Memory B cell (primary cell): ENCODE data around the gene ZNF512.

ENCODE experiments used
- ATAC-seq: fragments of 150-1000 bp; cut with Tn5 transposase; 2 replicates; pipeline ENCODE4 v1.10.0; 2021; ENCODE audit warnings: low read depth, mild to moderate bottlenecking, moderate library complexity
- DNase-seq, 2 donors: peaks; one replicate each; pipeline ENCODE4 v3.0.0; 2022; ENCODE audit warnings: low spot score in 2 of 2
- H3K27ac Mint-ChIP-seq: one replicate; pipeline ENCODE4 v1.8.0; 2022; ENCODE audit warnings: mild to moderate bottlenecking, moderate library complexity, mixed read lengths
- H3K27me3 Mint-ChIP-seq: one replicate; pipeline ENCODE4 v1.8.0; 2022; ENCODE audit warnings: mixed read lengths
- H3K36me3 Mint-ChIP-seq: one replicate; pipeline ENCODE4 v1.8.0; 2022; ENCODE audit warnings: mild to moderate bottlenecking, mixed read lengths
- H3K4me1 Mint-ChIP-seq: one replicate; pipeline ENCODE4 v1.8.0; 2022; ENCODE audit warnings: mixed read lengths
- H3K4me3 Mint-ChIP-seq: one replicate; pipeline ENCODE4 v1.8.0; 2022; ENCODE audit warnings: mild to moderate bottlenecking, moderate library complexity, mixed read lengths
- H3K9me3 Mint-ChIP-seq: one replicate; pipeline ENCODE4 v1.8.0; 2022; ENCODE audit warnings: mixed read lengths

The ZNF512 gene

DNA sequence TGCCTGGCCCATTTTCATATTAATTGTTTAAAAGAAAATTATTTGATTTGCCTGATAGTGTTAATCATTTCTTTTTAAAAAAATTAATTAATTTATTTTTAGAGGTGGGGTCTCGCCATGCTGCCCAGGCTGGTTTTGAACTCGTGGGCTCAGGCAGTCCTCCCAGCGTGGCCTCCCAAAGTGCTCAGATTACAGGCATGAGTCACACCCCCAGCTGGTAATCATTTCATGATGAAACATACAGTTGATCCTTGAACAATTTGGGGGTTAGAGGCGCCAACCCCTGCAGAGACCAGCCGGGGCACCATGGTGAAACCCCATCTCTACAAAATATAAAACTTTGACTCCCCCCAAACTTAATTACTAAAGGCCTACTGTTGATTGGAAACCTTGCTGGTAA is 53.9 kb downstream of the ZNF512 start:
- no peaks in the 10 kb centered on the region for H3K27me3 Mint-ChIP-seq
- ATAC-seq (no peak), DNase-seq (no peak)
- H3K4me3 Mint-ChIP-seq: no peak overlapping the region
- H3K4me1 Mint-ChIP-seq: peaks cover 4% of the 10 kb centered on the region
- no peaks in the 10 kb centered on the region for H3K9me3 Mint-ChIP-seq
- peaks cover 47% of the 10 kb centered on the region for H3K36me3 Mint-ChIP-seq
- H3K27ac Mint-ChIP-seq: no peak overlapping the region

DNA sequence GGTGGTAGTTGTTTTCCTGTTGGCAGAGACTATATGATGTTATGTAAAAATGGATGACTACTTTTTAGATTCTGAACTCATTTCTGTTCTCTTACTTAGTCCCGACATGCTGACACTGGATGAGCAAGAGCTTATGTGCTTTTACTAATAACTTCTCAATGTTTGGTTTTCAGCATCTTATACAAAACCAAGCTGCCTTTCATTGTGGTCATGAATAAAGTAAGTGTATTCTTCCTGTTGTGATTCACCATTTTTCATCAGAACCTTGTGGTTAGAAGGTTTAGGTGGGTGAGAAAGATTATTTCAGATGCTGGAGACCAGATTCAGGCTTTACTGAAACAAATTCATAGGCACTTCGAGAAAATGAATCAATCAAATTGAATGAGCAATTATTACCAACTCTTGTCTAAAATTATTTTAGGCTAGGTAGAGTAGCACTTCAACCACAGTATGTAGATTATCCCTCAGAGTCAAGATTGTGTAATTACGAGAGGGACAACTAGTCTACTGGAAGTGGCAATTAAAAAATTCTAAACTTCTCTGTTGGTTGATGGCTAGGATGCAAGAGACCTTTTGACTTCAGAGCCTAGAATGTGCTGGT is 55.3 kb downstream of the ZNF512 start:
- Mint-ChIP-seq H3K4me3 (no peak overlapping the region), H3K27me3 (no peaks in the 10 kb centered on the region), H3K27ac (no peak overlapping the region), H3K9me3 (no peaks in the 10 kb centered on the region), H3K4me1 (peaks cover 2% of the 10 kb centered on the region), H3K36me3 (peaks cover 44% of the 10 kb centered on the region)
- ATAC-seq (no peak), DNase-seq (no peak)

GRCh38 chr2:27638709-27639108 is 55.9 kb downstream of the ZNF512 start:
- DNase-seq: no peak
- ATAC-seq: no peak

DNA sequence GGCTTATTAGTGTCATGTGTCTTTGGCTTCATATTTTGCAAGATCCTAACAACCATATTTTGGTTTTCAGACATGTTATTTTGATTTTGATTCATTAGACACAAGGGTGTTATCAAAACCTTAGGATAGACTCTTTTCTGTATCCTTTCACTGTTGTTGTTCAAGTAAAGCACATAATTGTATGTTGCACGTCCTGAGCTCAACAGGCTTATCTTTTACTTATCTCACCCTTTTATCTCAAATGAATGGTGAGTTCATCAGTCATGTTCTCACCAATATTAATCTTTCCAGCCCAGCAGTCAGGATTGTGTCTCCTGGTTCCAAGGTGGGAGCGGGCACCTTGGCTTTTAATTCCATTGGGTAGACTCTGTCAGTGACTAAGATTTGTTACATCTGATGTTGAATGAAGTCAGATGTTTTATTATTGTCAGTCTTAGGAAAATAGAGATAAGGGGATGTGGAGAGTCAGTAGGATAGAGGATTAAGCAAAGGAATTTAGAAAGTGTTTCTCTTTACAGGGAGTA is 57.9 kb downstream of the ZNF512 start:
- H3K9me3 Mint-ChIP-seq: no peaks in the 10 kb centered on the region
- peaks cover 34% of the 10 kb centered on the region for H3K36me3 Mint-ChIP-seq
- ATAC-seq: no peak

More at GRCh38 chr2:27638709-27639108, 55.9 kb downstream of the ZNF512 start:
- H3K27ac Mint-ChIP-seq: no peak overlapping the region
- H3K9me3 Mint-ChIP-seq: no peaks in the 10 kb centered on the region
- H3K4me1 Mint-ChIP-seq: peaks cover 2% of the 10 kb centered on the region
- H3K36me3 Mint-ChIP-seq: peaks cover 44% of the 10 kb centered on the region
- no peak overlapping the region for H3K4me3 Mint-ChIP-seq
- H3K27me3 Mint-ChIP-seq: no peaks in the 10 kb centered on the region

GRCh38 chr2:27645197-27645596 is 62.4 kb downstream of the ZNF512 start:
- peaks cover 29% of the 10 kb centered on the region for H3K36me3 Mint-ChIP-seq
- no peak overlapping the region for H3K4me3 Mint-ChIP-seq
- DNase-seq (no peak), ATAC-seq (no peak)
- H3K4me1 Mint-ChIP-seq: no peaks in the 10 kb centered on the region
- no peak overlapping the region for H3K27ac Mint-ChIP-seq
- H3K27me3 Mint-ChIP-seq: no peaks in the 10 kb centered on the region
- no peaks in the 10 kb centered on the region for H3K9me3 Mint-ChIP-seq

More for the DNA sequence above, 57.9 kb downstream of the ZNF512 start:
- no peak overlapping the region for H3K27ac Mint-ChIP-seq
- no peak overlapping the region for H3K4me3 Mint-ChIP-seq
- DNase-seq: no peak
- H3K4me1 Mint-ChIP-seq: no peaks in the 10 kb centered on the region
- H3K27me3 Mint-ChIP-seq: no peaks in the 10 kb centered on the region

DNA sequence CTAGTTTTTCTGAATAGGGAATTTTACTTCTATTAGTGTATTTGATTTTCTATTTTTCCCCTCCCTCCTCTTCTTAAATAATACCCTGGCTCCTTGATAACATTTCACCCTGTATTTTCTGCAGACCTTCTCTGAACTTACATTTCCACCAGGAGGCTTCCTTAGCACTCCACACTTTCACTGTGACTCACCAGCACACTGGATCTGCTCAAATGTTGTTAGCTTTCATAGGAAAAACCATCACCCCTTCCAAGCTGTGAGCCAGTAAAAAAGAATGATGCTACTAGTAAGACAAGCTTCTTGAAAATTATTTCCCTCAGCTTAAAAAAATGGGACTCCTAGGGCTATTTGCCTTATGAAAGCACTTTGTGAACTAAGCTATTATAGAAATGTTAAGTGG is 64.4 kb downstream of the ZNF512 start:
- H3K36me3 Mint-ChIP-seq: peaks cover 26% of the 10 kb centered on the region
- H3K4me3 Mint-ChIP-seq: no peak overlapping the region
- no peaks in the 10 kb centered on the region for H3K9me3 Mint-ChIP-seq
- no peaks in the 10 kb centered on the region for H3K27me3 Mint-ChIP-seq
- H3K27ac Mint-ChIP-seq: no peak overlapping the region
- no peak for ATAC-seq
- H3K4me1 Mint-ChIP-seq: no peaks in the 10 kb centered on the region
- DNase-seq: no peak

- Mint-ChIP-seq H3K27ac (no peak overlapping the region), H3K4me3 (no peak overlapping the region), H3K27me3 (no peaks in the 10 kb centered on the region), H3K4me1 (no peaks in the 10 kb centered on the region), H3K9me3 (no peaks in the 10 kb centered on the region), H3K36me3 (peaks cover 26% of the 10 kb centered on the region)
- ATAC-seq (no peak), DNase-seq (no peak)
Measured at GRCh38 chr2:27647737-27648136, 64.9 kb downstream of the ZNF512 start.

- peaks cover 32% of the 10 kb centered on the region for H3K36me3 Mint-ChIP-seq
- H3K4me3 Mint-ChIP-seq: no peak overlapping the region
- H3K9me3 Mint-ChIP-seq: no peaks in the 10 kb centered on the region
- H3K4me1 Mint-ChIP-seq: peaks cover 4% of the 10 kb centered on the region
- no peaks in the 10 kb centered on the region for H3K27me3 Mint-ChIP-seq
- no peak overlapping the region for H3K27ac Mint-ChIP-seq
- DNase-seq (no peak), ATAC-seq (no peak)
Measured at GRCh38 chr2:27651056-27651455, 68.2 kb downstream of the ZNF512 start.

DNA sequence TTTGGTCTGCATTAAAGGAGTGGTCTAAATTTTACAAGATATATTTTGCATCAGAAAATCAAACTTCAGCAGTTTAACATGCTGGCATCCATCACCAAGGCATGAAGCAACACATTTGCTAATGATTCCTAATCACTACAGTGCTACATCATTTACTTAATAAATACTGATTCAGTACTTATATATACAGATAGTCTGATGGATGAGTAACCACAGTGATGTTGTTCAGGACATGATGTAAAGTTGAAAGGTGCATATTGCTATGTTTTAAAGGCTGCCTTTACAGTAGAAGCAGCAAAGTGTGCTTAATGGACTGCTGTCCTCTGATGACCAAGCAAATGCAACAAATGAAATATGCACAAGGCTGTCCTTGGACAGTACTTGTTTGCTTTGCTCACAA is 69.5 kb downstream of the ZNF512 start:
- peak overlapping the region; percentile 21 for H3K27ac Mint-ChIP-seq
- ATAC-seq: no peak
- peaks cover 4% of the 10 kb centered on the region for H3K4me1 Mint-ChIP-seq
- H3K27me3 Mint-ChIP-seq: no peaks in the 10 kb centered on the region
- H3K4me3 Mint-ChIP-seq: no peak overlapping the region
- H3K9me3 Mint-ChIP-seq: no peaks in the 10 kb centered on the region
- DNase-seq: no peak
- H3K36me3 Mint-ChIP-seq: peaks cover 35% of the 10 kb centered on the region

GRCh38 chr2:27652790-27653189 is 69.9 kb downstream of the ZNF512 start:
- H3K27ac Mint-ChIP-seq: peak overlapping the region; percentile 21
- no peak for ATAC-seq
- DNase-seq: no peak
- no peak overlapping the region for H3K4me3 Mint-ChIP-seq
- peaks cover 4% of the 10 kb centered on the region for H3K4me1 Mint-ChIP-seq
- H3K9me3 Mint-ChIP-seq: no peaks in the 10 kb centered on the region
- peaks cover 31% of the 10 kb centered on the region for H3K36me3 Mint-ChIP-seq
- H3K27me3 Mint-ChIP-seq: no peaks in the 10 kb centered on the region

GRCh38 chr2:27653397-27653796 is 70.6 kb downstream of the ZNF512 start:
- no peak for DNase-seq
- no peak for ATAC-seq
- H3K9me3 Mint-ChIP-seq: no peaks in the 10 kb centered on the region
- no peaks in the 10 kb centered on the region for H3K27me3 Mint-ChIP-seq
- H3K36me3 Mint-ChIP-seq: peaks cover 31% of the 10 kb centered on the region
- H3K4me1 Mint-ChIP-seq: peaks cover 4% of the 10 kb centered on the region
- H3K27ac Mint-ChIP-seq: peak overlapping the region; percentile 46
- no peak overlapping the region for H3K4me3 Mint-ChIP-seq

DNA sequence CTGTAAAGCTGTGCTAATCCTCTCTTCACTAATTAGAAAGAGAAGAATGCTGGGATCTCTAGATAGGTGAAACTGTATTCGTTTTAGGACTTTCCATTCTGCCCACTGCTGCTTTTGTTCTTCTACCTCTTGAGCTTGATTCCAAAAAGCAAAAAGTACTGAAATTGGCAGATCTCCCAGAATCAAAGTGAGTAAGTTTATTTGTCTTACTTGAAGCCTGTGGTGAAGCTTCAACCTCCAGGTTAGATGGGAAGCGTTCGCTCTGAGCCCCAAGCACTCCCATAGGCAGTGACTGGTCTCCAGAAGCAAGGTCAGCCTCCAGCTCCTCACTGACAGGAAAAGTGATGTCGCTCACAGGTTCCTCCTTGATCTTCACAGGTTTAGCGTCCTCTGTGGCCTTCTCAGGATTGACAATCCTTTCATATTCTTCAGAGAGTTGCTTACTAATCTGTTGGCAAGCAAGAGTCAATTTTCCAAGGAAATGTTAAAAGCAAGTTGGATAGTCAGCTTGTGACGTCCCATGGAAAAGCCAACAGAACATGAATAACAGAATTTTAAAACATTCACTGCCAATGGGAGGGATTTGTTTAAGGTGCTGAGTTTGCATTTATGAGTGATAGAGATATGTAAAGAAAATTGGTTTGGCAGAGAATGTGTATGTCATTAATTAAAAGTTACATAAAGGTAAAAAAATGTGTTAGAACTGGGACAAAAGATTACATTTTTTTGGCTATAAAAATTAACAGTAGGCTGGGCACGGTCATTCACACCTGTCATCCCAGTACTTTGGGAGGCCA is 72.5 kb downstream of the ZNF512 start:
- Mint-ChIP-seq H3K36me3 (peaks cover 27% of the 10 kb centered on the region), H3K27me3 (no peaks in the 10 kb centered on the region), H3K4me3 (no peak overlapping the region), H3K9me3 (no peaks in the 10 kb centered on the region), H3K4me1 (peaks cover 4% of the 10 kb centered on the region), H3K27ac (no peak overlapping the region)
- ATAC-seq (no peak), DNase-seq (no peak)

- ATAC-seq (no peak), DNase-seq (no peak)
- Mint-ChIP-seq H3K27me3 (no peaks in the 10 kb centered on the region), H3K4me1 (peaks cover 18% of the 10 kb centered on the region), H3K9me3 (no peaks in the 10 kb centered on the region), H3K36me3 (peaks cover 24% of the 10 kb centered on the region), H3K4me3 (no peak overlapping the region), H3K27ac (peak overlapping the region; percentile 40)
Measured at GRCh38 chr2:27661371-27661770, 78.5 kb downstream of the ZNF512 start.

- ATAC-seq (peak; percentile 80), DNase-seq (peak; percentile 79 to 85)
- Mint-ChIP-seq H3K4me1 (peaks cover 19% of the 10 kb centered on the region), H3K9me3 (no peaks in the 10 kb centered on the region), H3K36me3 (peaks cover 21% of the 10 kb centered on the region), H3K27me3 (no peaks in the 10 kb centered on the region), H3K4me3 (peak within 1 kb of the TSS; percentile 100), H3K27ac (peak within 1 kb of the TSS; percentile 100)
Measured at GRCh38 chr2:27663285-27664153, 80.7 kb downstream of the ZNF512 start, which contains the start of the genes SLC4A1AP and SUPT7L. SLC4A1AP (plus strand) TSS chr2:27663889; CDS start chr2:27663915, 26 bp downstream. SUPT7L (minus strand) TSS chr2:27663614; CDS start chr2:27662192, 1,422 bp downstream.
